Activated CD4-positive, alpha-beta T cell treated with anti-CD3 and anti-CD28 coated beads for 1 hour (primary cell): ENCODE results near the gene ZNF234.
A peak's percentile ranks its signal among the peaks of the same experiment; 100 is the strongest.
"Not testable (repeated sequence)": the region's sequence is repeated elsewhere in the genome, so short reads cannot be mapped to it uniquely, and the experiment has no call there.

ENCODE experiments used
- DNase-seq: peaks from one replicate; pipeline ENCODE4 v3.0.0-alpha.2; 2020

Gene ZNF234

GRCh38 chr19:44190020-44190419, 48.7 kb downstream of the ZNF234 start:
- no peak for DNase-seq

GRCh38 chr19:44192127-44192526, 50.8 kb downstream of the ZNF234 start:
- no peak for DNase-seq

- no peak for DNase-seq
Observed at GRCh38 chr19:44196772-44197171, 55.4 kb downstream of the ZNF234 start.

- DNase-seq: no peak
Observed at GRCh38 chr19:44202470-44202869, 61.1 kb downstream of the ZNF234 start.

GRCh38 chr19:44202974-44203373, 61.6 kb downstream of the ZNF234 start:
- DNase-seq: no peak

GRCh38 chr19:44203877-44204276, 62.5 kb downstream of the ZNF234 start:
- not testable (repeated sequence) for DNase-seq

GRCh38 chr19:44204772-44205171, 63.4 kb downstream of the ZNF234 start:
- no peak for DNase-seq

GRCh38 chr19:44207126-44207803, 65.9 kb downstream of the ZNF234 start:
- DNase-seq: peak; percentile 62
